IMR-90 (cell line): ENCODE data around the gene CLCNKA. TPM values are rescaled to one million over a fixed set of nuclear protein-coding genes. Genes with fewer than 3 reads are reported as not detected.

Source experiments
- ATAC-seq: fragments of 200-7000 bp; cut with Tn5 transposase; 2 replicates; pipeline ENCODE4 v1.9.1; 2020; ENCODE audit warnings: low read depth, mild to moderate bottlenecking, moderate library complexity
- BruUV-seq: library from RNA; stranded (reverse); fragments of 400-500 nt; replicated peaks from 2 replicates; lab custom pipeline; 2021; lab: Mats Ljungman, UMichigan
- CTCF ChIA-PET: fragments of 300-600 bp; formaldehyde crosslinking; extraction: SDS; loops from one replicate; lab custom pipeline; 2021; ENCODE audit warnings: antibody characterized with exemption; lab: Yijun Ruan, JAX
- POLR2A ChIA-PET: fragments of 300-600 bp; sonication (Branson Sonifier 250); formaldehyde crosslinking; loops from one replicate; lab custom pipeline; 2022; ENCODE audit warnings: antibody characterized with exemption; ENCODE audit not compliant: unreplicated experiment; lab: Charles Lee
- DNase-seq: peaks from one replicate; pipeline ENCODE4 v3.0.0; 2013
- H2AFZ ChIP-seq: replicated peaks from 2 replicates; pipeline ENCODE3; 2013; ENCODE audit warnings: low read length, mild to moderate bottlenecking; ENCODE audit not compliant: poor library complexity
- H2AK5ac ChIP-seq: 2 replicates; pipeline ENCODE4 v1.6.1; 2013; ENCODE audit warnings: low read depth, low read length, inconsistent platforms
- H2AK9ac ChIP-seq: replicated peaks from 2 replicates; pipeline ENCODE3; 2013; ENCODE audit warnings: mild to moderate bottlenecking, low read depth, low read length, moderate library complexity; ENCODE audit not compliant: poor library complexity
- H2BK120ac ChIP-seq: 2 replicates; pipeline ENCODE4 v1.6.1; 2013; ENCODE audit warnings: low read depth, low read length, inconsistent platforms
- H2BK15ac ChIP-seq: 3 replicates; pipeline ENCODE4 v1.6.1; 2013; ENCODE audit warnings: low read depth, low read length, inconsistent platforms
- H2BK20ac ChIP-seq: 2 replicates; pipeline ENCODE4 v1.6.1; 2013; ENCODE audit warnings: low read depth, mild to moderate bottlenecking, inconsistent platforms, low read length, moderate library complexity
- H2BK5ac ChIP-seq: 2 replicates; pipeline ENCODE4 v1.6.1; 2013; ENCODE audit warnings: mild to moderate bottlenecking, low read depth, low read length, inconsistent platforms; ENCODE audit not compliant: poor library complexity, severe bottlenecking
- H3K14ac ChIP-seq: replicated peaks from 2 replicates; pipeline ENCODE4 v1.6.1; 2013; ENCODE audit warnings: low read depth, low read length, inconsistent platforms
- H3K18ac ChIP-seq: 2 replicates; pipeline ENCODE4 v1.6.1; 2013; ENCODE audit warnings: low read depth, low read length, control low read depth
- H3K23ac ChIP-seq: 2 replicates; pipeline ENCODE4 v1.6.1; 2013; ENCODE audit warnings: low read depth, low read length, inconsistent platforms
- H3K27ac ChIP-seq: 2 replicates; pipeline ENCODE4 v1.5.1; 2013; ENCODE audit warnings: mild to moderate bottlenecking, control low read depth, low read length; ENCODE audit not compliant: insufficient read depth
- H3K27me3 ChIP-seq: 2 replicates; pipeline ENCODE4 v1.6.1; 2013; ENCODE audit warnings: low read length; ENCODE audit not compliant: control insufficient read depth, insufficient read depth
- H3K36me3 ChIP-seq: 2 replicates; pipeline ENCODE4 v1.6.1; 2013; ENCODE audit warnings: low read length, mixed read lengths; ENCODE audit not compliant: control insufficient read depth, insufficient read depth
- H3K4ac ChIP-seq: 2 replicates; pipeline ENCODE4 v1.6.1; 2013; ENCODE audit warnings: low read depth, low read length, inconsistent platforms
- H3K4me1 ChIP-seq: 2 replicates; pipeline ENCODE4 v1.6.1; 2013; ENCODE audit warnings: low read length, mixed read lengths; ENCODE audit not compliant: control insufficient read depth, insufficient read depth
- H3K4me2 ChIP-seq: 2 replicates; pipeline ENCODE4 v1.6.1; 2013; ENCODE audit warnings: low read depth, mild to moderate bottlenecking, control low read depth, low read length, moderate library complexity
- H3K4me3 ChIP-seq: 2 replicates; pipeline ENCODE4 v1.5.1; 2013; ENCODE audit warnings: low read depth, mild to moderate bottlenecking, control low read depth, low read length, moderate library complexity; ENCODE audit not compliant: insufficient read depth
- H3K56ac ChIP-seq: 2 replicates; pipeline ENCODE4 v1.6.1; 2013; ENCODE audit warnings: low read length, inconsistent platforms; ENCODE audit not compliant: insufficient read depth; ENCODE audit errors: extremely low read depth
- H3K79me1 ChIP-seq, 2 experiments: 2 replicates each; pipeline ENCODE4 v1.6.1; 2013; ENCODE audit warnings: low read length in 2 of 2, inconsistent platforms in 1 of 2, low read depth in 1 of 2
- H3K9ac ChIP-seq: 2 replicates; pipeline ENCODE4 v1.6.1; 2013; ENCODE audit warnings: low read depth, low read length, control low read depth
- H3K9me1 ChIP-seq: 2 replicates; pipeline ENCODE4 v1.6.1; 2013; ENCODE audit warnings: low read length, inconsistent platforms; ENCODE audit not compliant: insufficient read depth
- H3K9me3 ChIP-seq: 2 replicates; pipeline ENCODE4 v1.6.1; 2013; ENCODE audit warnings: low read length; ENCODE audit not compliant: control insufficient read depth, insufficient read depth
- H4K20me1 ChIP-seq: 2 replicates; pipeline ENCODE4 v1.6.1; 2013; ENCODE audit warnings: low read length, inconsistent platforms; ENCODE audit not compliant: insufficient read depth
- H4K5ac ChIP-seq: 2 replicates; pipeline ENCODE4 v1.6.1; 2013; ENCODE audit warnings: mild to moderate bottlenecking, low read depth, low read length, control low read depth
- H4K8ac ChIP-seq, 2 experiments: 2 replicates each; pipeline ENCODE4 v1.6.1; 2013; ENCODE audit warnings: low read depth in 2 of 2, low read length in 2 of 2, control low read depth in 1 of 2, inconsistent platforms in 1 of 2
- H4K91ac ChIP-seq: 2 replicates; pipeline ENCODE4 v1.6.1; 2013; ENCODE audit warnings: low read depth, low read length, inconsistent platforms; ENCODE audit not compliant: insufficient read depth
- BHLHE40 ChIP-seq: fragments of 150-350 bp; IDR thresholded peaks from 2 replicates; pipeline ENCODE4 v1.6.1; 2016; ENCODE audit warnings: mild to moderate bottlenecking, low read depth, low read length
- CEBPB ChIP-seq: IDR thresholded peaks from 2 replicates; pipeline ENCODE4 v1.6.1; 2012; ENCODE audit warnings: low read depth, low read length, improper control_type of control experiment
- CHD1 ChIP-seq: IDR thresholded peaks from 2 replicates; pipeline ENCODE4 v1.6.1; 2012; ENCODE audit warnings: low read depth, low read length, improper control_type of control experiment
- CTCF ChIP-seq: conservative IDR thresholded peaks from 2 replicates; pipeline ENCODE4 v1.5.1; 2012; ENCODE audit warnings: mild to moderate bottlenecking, low read depth, low read length, improper control_type of control experiment
- ELK1 ChIP-seq: fragments of 150-350 bp; IDR thresholded peaks from 2 replicates; pipeline ENCODE4 v1.6.1; 2016; ENCODE audit warnings: low read depth, mild to moderate bottlenecking, low read length, moderate library complexity, borderline replicate concordance
- MAFK ChIP-seq: IDR thresholded peaks from 2 replicates; pipeline ENCODE4 v1.6.1; 2012; ENCODE audit warnings: low read depth, low read length, improper control_type of control experiment
- MAZ ChIP-seq: IDR thresholded peaks from 2 replicates; pipeline ENCODE4 v1.6.1; 2012; ENCODE audit warnings: low read depth, mild to moderate bottlenecking, low read length, improper control_type of control experiment, moderate library complexity, borderline replicate concordance
- MXI1 ChIP-seq: IDR thresholded peaks from 2 replicates; pipeline ENCODE4 v1.6.1; 2012; ENCODE audit warnings: low read depth, mild to moderate bottlenecking, low read length, moderate library complexity, borderline replicate concordance
- NFE2L2 ChIP-seq: fragments of 150-350 bp; IDR thresholded peaks from 2 replicates; pipeline ENCODE4 v1.6.1; 2016; ENCODE audit warnings: low read depth, mild to moderate bottlenecking, low read length
- POLR2A ChIP-seq: IDR thresholded peaks from 2 replicates; pipeline ENCODE4 v1.6.1; 2012; ENCODE audit warnings: mild to moderate bottlenecking, low read depth, low read length
- RAD21 ChIP-seq: IDR thresholded peaks from 2 replicates; pipeline ENCODE4 v1.6.1; 2012; ENCODE audit warnings: low read length, improper control_type of control experiment
- RCOR1 ChIP-seq: IDR thresholded peaks from 2 replicates; pipeline ENCODE4 v1.6.1; 2012; ENCODE audit warnings: mild to moderate bottlenecking, low read length, improper control_type of control experiment; ENCODE audit not compliant: insufficient replicate concordance
- RFX5 ChIP-seq: IDR thresholded peaks from 2 replicates; pipeline ENCODE4 v1.8.0; 2012; ENCODE audit warnings: low read depth, mild to moderate bottlenecking, low read length, moderate library complexity
- SMC3 ChIP-seq: fragments of 150-350 bp; IDR thresholded peaks from 2 replicates; pipeline ENCODE4 v1.6.1; 2016; ENCODE audit warnings: low read depth, mild to moderate bottlenecking, antibody characterized with exemption, low read length, moderate library complexity
- USF2 ChIP-seq: fragments of 150-350 bp; IDR thresholded peaks from 2 replicates; pipeline ENCODE4 v1.6.1; 2017; ENCODE audit warnings: mild to moderate bottlenecking, antibody characterized with exemption, low read length, low read depth
- WGBS, 2 experiments: methylation state at CpG; one replicate each; pipeline versions ENCODE4 v1.1.5 to v1.1.7; 2013; ENCODE audit warnings: missing lambda C conversion rate in 2 of 2; ENCODE audit not compliant: insufficient read length in 1 of 2; ENCODE audit errors: extremely low coverage in 2 of 2; 5-methylcytosine and 5-hydroxymethylcytosine counted together
- dilution Hi-C: fragments of 300-500 bp; cut with HindIII; formaldehyde crosslinking; loops from one replicate; pipeline ENCODE4 v1.14.3; 2018; ENCODE audit warnings: low sequenced_read_pairs; ENCODE audit not compliant: unreplicated experiment
- in situ Hi-C: fragments of 300-500 bp; cut with MboI; formaldehyde crosslinking; loops from 3 replicates; pipeline ENCODE4 v1.14.3; 2019; ENCODE audit warnings: low sequenced_read_pairs, inconsistent platforms, mixed read lengths
- intact Hi-C: fragments of 100-400 bp; cut with micrococcal nuclease; formaldehyde crosslinking; loops from 2 replicates; pipeline ENCODE4 v1.10.0; 2022
- polyA plus RNA-seq, 3 experiments: library from polyadenylated mRNA; depleted of rRNA; stranded (reverse); fragments of >200 nt; gene quantifications; 2 replicates each; pipeline ENCODE4 v1.2.3, GENCODE V29; 2012; ENCODE audit warnings: low replicate concordance in 1 of 3
- total RNA-seq: library from RNA; depleted of rRNA; stranded (reverse); fragments of >200 nt; gene quantifications from 2 replicates; pipeline ENCODE4 v1.2.3, GENCODE V29; 2012

The CLCNKA gene
- total and polyA plus RNA-seq, 2 of the 4 experiments (the other 2 are of a cell fraction): 0.05 TPM; not detected in 1

- 7% methylated on average over 16 of the region's 25 CpGs; no CpG with 5 or more reads in 1 of the 2 experiments for WGBS, 2 experiments
- peak overlapping the region; percentile 59 for H3K4me3 ChIP-seq
- DNase-seq (no peak), ATAC-seq (peak; percentile 79)
- no peak overlapping the region for H2BK20ac ChIP-seq
- peaks cover 32% of the 10 kb centered on the region; the same call in 1 of the 2 replicates for H3K27me3 ChIP-seq
- H4K5ac ChIP-seq: peak overlapping the region; percentile 76; the same call in 1 of the 2 replicates
- H3K79me1 ChIP-seq: no peaks in the 10 kb centered on the region
- no TSS peak for BruUV-seq
- in situ Hi-C loops: no loop called here
- POLR2A ChIA-PET: no interaction called here
- H2BK5ac ChIP-seq: no peak overlapping the region
- H2AK9ac ChIP-seq: peak overlapping the region; percentile 70
- H3K9ac ChIP-seq: no peak overlapping the region; the same call in 1 of the 2 replicates
- peak overlapping the region; percentile 84; the same call in 1 of the 2 replicates for H3K18ac ChIP-seq
- no peak overlapping the region for H2BK120ac ChIP-seq
- peak overlapping the region; percentile 6; the same call in 1 of the 2 replicates for H3K14ac ChIP-seq
- H3K9me3 ChIP-seq: no peaks in the 10 kb centered on the region
- no peak overlapping the region for H3K56ac ChIP-seq
- H3K4me1 ChIP-seq: no peaks in the 10 kb centered on the region
- no peaks in the 10 kb centered on the region for H3K36me3 ChIP-seq
- H3K23ac ChIP-seq: no peak overlapping the region
- H2AFZ ChIP-seq: peak overlapping the region; percentile 88
- H3K4ac ChIP-seq: peak overlapping the region; percentile 43; the same call in 1 of the 2 replicates
- CTCF ChIA-PET: no interaction called here
- H3K9me1 ChIP-seq: no peaks in the 10 kb centered on the region
- no peak overlapping the region for H2AK5ac ChIP-seq
- intact Hi-C loops: no loop called here
- dilution Hi-C loops: no loop called here
- H3K27ac ChIP-seq: no peak overlapping the region
- no peaks in the 10 kb centered on the region for H4K20me1 ChIP-seq
- H4K8ac ChIP-seq: peak overlapping the region in 1 of 2 experiments; percentile 54; a peak in 1 of 4 replicates
- peak overlapping the region; percentile 95 for H3K4me2 ChIP-seq
- H4K91ac ChIP-seq: peak overlapping the region; percentile 55; the same call in 1 of the 2 replicates
- no peak overlapping the region for H2BK15ac ChIP-seq
- TF ChIP-seq MAFK (no peak), SMC3 (no peak), BHLHE40 (no peak), CTCF (no peak), USF2 (no peak), NFE2L2 (no peak), MXI1 (no peak), MAZ (no peak; the same call in 1 of the 2 replicates), RCOR1 (no peak), RFX5 (no peak), ELK1 (no peak), POLR2A (no peak), RAD21 (no peak), CEBPB (no peak), CHD1 (no peak)
Observed at GRCh38 chr1:16048573-16049189, 26.8 kb downstream of the CLCNKA start.
